LoVo (cell line): ENCODE measurements around the gene NAA20.

Source experiments
- DNase-seq: peaks from one replicate; pipeline ENCODE4 v3.0.0-alpha.2; 2016; ENCODE audit warnings: low spot score

The NAA20 gene

DNA sequence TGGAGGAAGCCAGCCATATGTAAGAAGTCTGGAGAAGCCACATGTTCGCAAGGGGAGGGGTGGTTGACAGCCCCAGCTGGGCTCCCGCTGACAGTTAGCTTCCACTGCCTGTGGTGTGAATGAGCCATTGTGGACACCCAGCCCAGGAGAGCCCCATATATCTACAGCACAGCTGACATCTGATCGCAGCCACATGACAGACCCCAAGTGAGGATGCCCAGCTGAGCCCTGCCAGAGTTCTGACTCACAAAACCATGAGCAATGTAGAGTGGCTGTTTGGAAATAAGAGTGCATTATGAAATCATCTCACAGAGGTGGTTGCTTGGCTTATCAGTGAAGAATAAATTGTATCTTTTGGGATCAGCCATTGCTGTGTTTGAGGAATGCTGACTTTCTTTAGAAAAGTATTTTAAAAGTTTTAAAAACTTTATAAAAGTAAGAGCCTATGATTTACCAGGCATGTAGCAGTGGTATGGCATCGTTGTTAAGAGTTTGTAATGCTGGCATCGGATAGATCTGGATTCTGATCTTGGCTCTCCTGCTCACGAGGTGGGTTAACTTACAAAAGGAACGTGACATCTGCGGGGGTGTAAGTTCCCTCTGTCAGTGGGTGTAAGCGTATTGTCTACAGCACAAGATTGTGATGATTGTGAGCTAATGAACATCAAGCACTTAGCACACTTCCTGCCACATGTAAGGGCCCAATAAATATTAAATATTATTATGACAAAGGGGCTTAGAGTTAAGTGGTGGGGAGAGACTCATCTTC lies 59.3 kb downstream of the NAA20 start:
- DNase-seq = no peak

DNA sequence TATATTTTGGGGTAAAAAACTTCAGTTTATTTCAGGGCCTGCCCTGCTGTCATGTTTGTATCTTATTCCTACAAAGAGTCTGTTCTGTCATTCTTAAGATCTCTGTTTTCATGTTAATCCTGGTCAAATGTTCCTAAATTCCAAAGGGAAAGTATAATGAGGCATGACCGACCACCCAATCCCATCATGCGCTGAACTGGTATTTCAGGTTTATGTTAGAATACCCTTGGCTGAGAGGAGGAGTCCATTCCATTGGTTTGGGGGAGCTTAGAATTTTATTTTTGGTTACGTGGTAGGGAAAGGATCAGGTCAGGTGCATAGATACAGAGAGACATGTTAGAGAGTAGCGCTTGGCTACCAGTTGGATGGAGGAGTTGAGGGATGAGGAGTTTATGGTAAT lies 60.9 kb downstream of the NAA20 start:
- DNase-seq = no peak

DNA sequence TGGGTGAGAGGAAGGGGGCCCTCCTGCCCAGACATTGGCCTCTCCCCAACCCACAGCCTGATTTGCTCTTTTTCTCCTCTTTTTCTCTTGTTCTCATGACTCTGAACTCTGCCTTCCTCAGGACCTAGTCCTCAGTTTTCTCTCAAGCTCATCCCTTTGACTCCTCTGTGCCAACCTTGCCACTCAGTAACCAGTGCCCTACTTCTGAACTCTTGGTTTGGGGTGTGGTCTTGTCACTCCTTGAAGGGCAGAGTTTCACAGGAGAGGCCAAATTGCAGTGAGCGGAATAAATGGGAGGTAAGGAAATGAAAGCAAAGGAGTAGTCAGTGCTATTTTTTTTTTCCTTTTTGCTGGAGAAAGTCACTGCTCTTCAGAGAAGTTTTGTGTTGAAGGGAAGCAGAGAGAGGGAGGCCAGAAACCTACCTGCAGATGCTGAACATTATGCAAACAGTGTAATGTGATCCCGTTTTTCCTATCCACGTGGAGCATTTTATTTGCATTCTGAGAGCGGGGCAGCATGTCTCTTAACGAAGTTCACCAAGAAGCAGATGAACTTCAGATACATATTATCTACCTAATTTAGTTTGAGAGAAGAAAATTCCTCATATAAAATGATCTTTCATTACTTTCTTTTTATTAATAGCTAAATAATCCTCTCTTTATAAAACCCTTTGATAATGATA lies 62.1 kb downstream of the NAA20 start:
- no peak for DNase-seq
